ENCODE measurements around the gene REG4.

- no peak for TF ChIP-seq ZFP30 (CRISPR knock-in tag; IDR thresholded peaks at IDR 0.05)
- TF ChIP-seq ARNTL (CRISPR knock-in tag; IDR thresholded peaks at IDR 0.05; ENCODE audit: borderline replicate concordance, low read depth) = no peak
- no peak for TF ChIP-seq PATZ1 (CRISPR knock-in tag; IDR thresholded peaks at IDR 0.05; ENCODE audit: borderline replicate concordance)
Measured at GRCh38 chr1:119752592-119752991, 58.7 kb downstream of the REG4 start.
